OCI-LY3 (cell line): ENCODE measurements around the gene C20orf173.

Experiments
- H2AFZ ChIP-seq: fragments of 200-600, 300-600 bp; shearing (Covaris generic); 2 replicates; pipeline ENCODE4 v1.6.0; 2014; ENCODE audit warnings: antibody characterized with exemption, low read depth, low read length
- H3K27ac ChIP-seq: fragments of 200-600, 300-600 bp; sonication (generic); 2 replicates; pipeline ENCODE4 v1.5.1; 2014; ENCODE audit warnings: mild to moderate bottlenecking, low read length, moderate library complexity, mixed read lengths
- H3K27me3 ChIP-seq: fragments of 200-600, 300-600 bp; sonication (generic); 2 replicates; pipeline ENCODE4 v1.6.1; 2014; ENCODE audit warnings: low read depth, low read length, mixed read lengths
- H3K36me3 ChIP-seq: fragments of 200-600, 300-600 bp; sonication (generic); replicated peaks from 2 replicates; pipeline ENCODE3; 2014; ENCODE audit warnings: low read depth, low read length, mixed read lengths
- H3K4me1 ChIP-seq: fragments of 300-600, 200-600 bp; sonication (generic); 2 replicates; pipeline ENCODE4 v1.6.1; 2014; ENCODE audit warnings: low read length, mixed read lengths
- H3K4me2 ChIP-seq: fragments of 200-600, 300-600 bp; sonication (generic); 2 replicates; pipeline ENCODE4 v1.6.1; 2014; ENCODE audit warnings: low read length, mixed read lengths
- H3K4me3 ChIP-seq: fragments of 300-600, 200-600 bp; sonication (generic); 2 replicates; pipeline ENCODE4 v1.5.1; 2014; ENCODE audit warnings: antibody characterized with exemption, mild to moderate bottlenecking, low read length, moderate library complexity
- H3K79me2 ChIP-seq: fragments of 300-600, 200-600 bp; shearing (Covaris generic); 2 replicates; pipeline ENCODE4 v1.6.1; 2014; ENCODE audit warnings: mild to moderate bottlenecking, low read length, mixed read lengths
- H3K9ac ChIP-seq: fragments of 300-600, 200-600 bp; shearing (Covaris generic); 2 replicates; pipeline ENCODE4 v1.6.0; 2014; ENCODE audit warnings: mild to moderate bottlenecking, low read length, moderate library complexity
- H3K9me3 ChIP-seq: fragments of 200-600, 300-600 bp; shearing (Covaris generic); 2 replicates; pipeline ENCODE4 v1.6.1; 2014; ENCODE audit warnings: low read length, mixed read lengths; ENCODE audit not compliant: insufficient read depth
- H4K20me1 ChIP-seq: fragments of 200-600, 300-600 bp; sonication (generic); 2 replicates; pipeline ENCODE4 v1.6.1; 2016; ENCODE audit warnings: low read length, mixed read lengths; ENCODE audit not compliant: insufficient read depth
- EZH2phosphoT487 ChIP-seq: fragments of 200-600 bp; shearing (Covaris generic); IDR thresholded peaks from 2 replicates; pipeline ENCODE4 v1.6.1; 2018; ENCODE audit warnings: antibody characterized with exemption, mixed run types, low read depth
- TF ChIP-seq, protein P1 (sequence below): fragments of 200-600, 300-600 bp; sonication (generic); IDR thresholded peaks from 2 replicates; pipeline ENCODE4 v1.5.1; 2014; ENCODE audit warnings: antibody characterized with exemption, low read length, low read depth

C20orf173 gene

GRCh38 chr20:35564905-35565304, 35.5 kb upstream of the C20orf173 start:
- Histone ChIP-seq H3K4me1 (no peaks in the 10 kb centered on the region), H4K20me1 (no peaks in the 10 kb centered on the region), H3K4me2 (no peak overlapping the region), H3K9ac (no peak overlapping the region), H3K27me3 (peaks cover 11% of the 10 kb centered on the region), H2AFZ (no peak overlapping the region), H3K4me3 (no peak overlapping the region), H3K79me2 (no peaks in the 10 kb centered on the region), H3K9me3 (no peaks in the 10 kb centered on the region), H3K27ac (no peak overlapping the region), H3K36me3 (no peaks in the 10 kb centered on the region)
- TF ChIP-seq, protein P1, sequence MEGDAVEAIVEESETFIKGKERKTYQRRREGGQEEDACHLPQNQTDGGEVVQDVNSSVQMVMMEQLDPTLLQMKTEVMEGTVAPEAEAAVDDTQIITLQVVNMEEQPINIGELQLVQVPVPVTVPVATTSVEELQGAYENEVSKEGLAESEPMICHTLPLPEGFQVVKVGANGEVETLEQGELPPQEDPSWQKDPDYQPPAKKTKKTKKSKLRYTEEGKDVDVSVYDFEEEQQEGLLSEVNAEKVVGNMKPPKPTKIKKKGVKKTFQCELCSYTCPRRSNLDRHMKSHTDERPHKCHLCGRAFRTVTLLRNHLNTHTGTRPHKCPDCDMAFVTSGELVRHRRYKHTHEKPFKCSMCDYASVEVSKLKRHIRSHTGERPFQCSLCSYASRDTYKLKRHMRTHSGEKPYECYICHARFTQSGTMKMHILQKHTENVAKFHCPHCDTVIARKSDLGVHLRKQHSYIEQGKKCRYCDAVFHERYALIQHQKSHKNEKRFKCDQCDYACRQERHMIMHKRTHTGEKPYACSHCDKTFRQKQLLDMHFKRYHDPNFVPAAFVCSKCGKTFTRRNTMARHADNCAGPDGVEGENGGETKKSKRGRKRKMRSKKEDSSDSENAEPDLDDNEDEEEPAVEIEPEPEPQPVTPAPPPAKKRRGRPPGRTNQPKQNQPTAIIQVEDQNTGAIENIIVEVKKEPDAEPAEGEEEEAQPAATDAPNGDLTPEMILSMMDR, result no peak
- TF ChIP-seq EZH2phosphoT487, result no peak

DNA sequence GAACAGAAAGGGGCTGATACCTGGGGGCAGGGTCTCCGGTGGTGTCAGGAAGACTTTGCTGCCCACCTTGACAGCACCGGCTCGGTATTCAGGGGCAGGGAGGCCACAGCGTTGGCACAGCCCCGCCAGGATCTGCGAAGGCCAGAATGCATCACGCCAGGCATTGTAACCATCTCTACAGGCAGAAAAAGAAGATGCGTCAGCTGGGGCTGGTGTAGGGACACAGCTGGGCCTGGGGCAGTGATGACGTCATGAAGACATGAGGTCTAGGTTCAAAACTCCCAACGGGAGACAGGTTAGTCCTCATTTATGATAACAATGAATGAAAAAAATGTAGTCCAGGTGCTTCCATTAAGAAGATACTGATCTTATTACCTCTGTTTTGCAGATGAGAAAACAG, 34.4 kb upstream of the C20orf173 start:
- TF ChIP-seq, protein P1, result no peak
- no peak for TF ChIP-seq EZH2phosphoT487
- Histone ChIP-seq H3K4me3 (no peak overlapping the region), H3K79me2 (no peaks in the 10 kb centered on the region), H2AFZ (no peak overlapping the region), H3K27me3 (peaks cover 11% of the 10 kb centered on the region), H3K36me3 (peaks cover 4% of the 10 kb centered on the region), H3K4me2 (no peak overlapping the region), H3K9me3 (no peaks in the 10 kb centered on the region), H3K4me1 (no peaks in the 10 kb centered on the region), H3K27ac (no peak overlapping the region), H4K20me1 (no peaks in the 10 kb centered on the region), H3K9ac (no peak overlapping the region)

DNA sequence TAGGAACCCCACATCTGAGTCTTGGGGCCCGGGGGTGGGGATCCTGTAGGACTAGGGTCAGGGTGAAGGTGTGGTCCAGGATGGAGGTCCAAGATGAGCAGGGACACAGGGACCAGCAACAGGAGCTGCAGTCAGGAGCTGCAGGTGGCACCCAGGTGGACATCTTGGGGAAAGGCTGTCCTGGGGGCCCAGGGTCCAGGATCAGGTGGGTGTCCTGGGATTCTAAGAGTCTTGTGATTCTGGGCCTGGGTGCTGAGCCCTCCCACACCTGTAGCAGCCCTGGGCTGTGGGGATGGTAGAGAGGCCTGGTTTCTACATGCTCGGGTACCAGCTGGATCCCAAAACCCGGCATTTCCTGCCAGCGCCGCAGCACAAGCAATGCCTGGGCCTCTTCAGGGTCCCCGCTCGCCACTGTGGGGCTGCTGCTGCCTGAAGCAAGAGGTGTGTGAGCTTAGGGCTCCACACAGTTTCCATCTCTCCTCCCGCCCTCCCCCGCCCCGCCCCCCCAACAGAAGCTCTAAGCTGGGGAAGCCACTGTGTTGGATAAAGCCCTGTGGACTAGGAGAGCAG, 33.2 kb upstream of the C20orf173 start:
- Histone ChIP-seq H3K36me3 (peaks cover 6% of the 10 kb centered on the region), H3K9ac (no peak overlapping the region), H3K27ac (no peak overlapping the region), H2AFZ (no peak overlapping the region), H4K20me1 (no peaks in the 10 kb centered on the region), H3K4me1 (no peaks in the 10 kb centered on the region), H3K9me3 (no peaks in the 10 kb centered on the region), H3K4me3 (no peak overlapping the region), H3K79me2 (no peaks in the 10 kb centered on the region), H3K27me3 (peaks cover 10% of the 10 kb centered on the region), H3K4me2 (no peak overlapping the region)
- TF ChIP-seq, protein P1, result no peak
- no peak for TF ChIP-seq EZH2phosphoT487

DNA sequence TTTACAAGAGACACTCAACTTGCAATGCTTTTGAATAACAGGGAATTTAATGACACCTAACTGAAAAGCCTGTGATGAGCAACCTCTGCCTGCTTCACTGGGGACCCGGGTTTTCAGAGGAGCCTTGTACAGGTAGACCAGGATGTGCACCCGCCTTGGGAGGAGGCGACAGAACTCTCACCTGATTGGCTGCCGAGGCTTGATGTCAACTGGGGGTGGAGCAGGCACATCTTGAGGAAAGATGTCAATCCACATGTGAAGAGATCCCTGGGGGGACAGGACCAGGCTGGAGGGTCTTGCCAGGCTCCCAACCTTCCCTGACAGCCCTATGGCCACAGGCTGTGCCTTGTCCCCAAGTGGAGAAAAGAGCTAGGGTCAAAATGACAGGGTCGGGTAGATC, 32.2 kb upstream of the C20orf173 start:
- Histone ChIP-seq H2AFZ (no peak overlapping the region), H3K27me3 (peaks cover 5% of the 10 kb centered on the region; the same call in 1 of the 2 replicates), H3K4me2 (no peak overlapping the region), H3K9ac (no peak overlapping the region), H3K4me3 (no peak overlapping the region), H3K27ac (no peak overlapping the region), H3K36me3 (peaks cover 11% of the 10 kb centered on the region), H3K9me3 (no peaks in the 10 kb centered on the region), H3K4me1 (no peaks in the 10 kb centered on the region), H4K20me1 (no peaks in the 10 kb centered on the region), H3K79me2 (no peaks in the 10 kb centered on the region)
- TF ChIP-seq, protein P1, result no peak
- TF ChIP-seq EZH2phosphoT487, result no peak
